ENCODE results near the gene BCL7B.
"Not testable (repeated sequence)": the region's sequence is repeated elsewhere in the genome, so short reads cannot be mapped to it uniquely, and the experiment has no call there.

Gene BCL7B

GRCh38 chr7:73557397-73558257 is at the start of gene BCL7B:
Gene BCL7B (minus strand): TSS chr7:73557690. CDS start chr7:73557578, 112 bp downstream.
- peak; percentile 71 to 77 for DNase-seq

- DNase-seq = no peak
These were observed 48.2 kb upstream of the BCL7B start for GRCh38 chr7:73605601-73606220.

GRCh38 chr7:73602721-73603651 is 45.5 kb upstream of the BCL7B start:
- DNase-seq = no peak

- DNase-seq = no peak
These were observed 42.4 kb upstream of the BCL7B start for GRCh38 chr7:73599916-73600315.

DNA sequence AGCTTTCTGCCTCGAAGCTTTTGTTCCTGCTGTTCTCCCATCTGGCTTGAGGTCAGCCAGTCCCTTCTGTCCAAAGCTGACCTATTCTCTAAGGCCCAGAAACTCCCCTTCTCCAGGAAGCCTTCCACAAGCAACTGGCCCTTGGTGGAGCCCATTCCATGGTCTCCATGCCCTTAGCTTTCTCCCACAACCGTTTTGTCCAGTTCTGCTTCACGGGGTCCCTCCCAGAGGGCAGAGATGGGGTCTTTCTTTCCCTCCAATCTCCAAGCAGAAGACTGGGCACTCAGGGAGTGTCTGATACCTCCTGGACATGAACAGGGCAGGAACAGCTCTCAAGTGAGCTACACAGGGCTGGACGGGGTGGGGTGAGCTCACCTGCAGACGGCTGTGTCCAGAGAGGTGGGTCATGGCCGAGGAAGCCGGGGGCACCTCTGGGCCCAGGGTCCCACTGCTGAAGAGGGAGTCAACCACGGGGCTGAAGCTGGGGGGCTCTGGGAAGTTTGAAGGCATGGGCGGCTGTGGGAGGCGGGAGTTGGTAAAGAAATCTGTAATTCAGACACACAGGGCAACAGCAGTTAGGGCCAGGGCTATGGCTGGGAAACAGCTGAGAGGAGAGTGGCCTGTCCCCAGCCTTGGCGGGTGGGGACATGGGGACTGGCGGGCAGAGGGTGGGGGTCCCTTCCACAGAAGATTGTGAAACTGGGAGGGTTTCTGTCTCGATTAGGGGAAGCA is 41.8 kb upstream of the BCL7B start:
- DNase-seq = no peak

GRCh38 chr7:73597978-73598782 is 40.7 kb upstream of the BCL7B start:
- DNase-seq = no peak

- no peak for DNase-seq
These were observed 38.9 kb upstream of the BCL7B start for GRCh38 chr7:73596191-73597065.

DNA sequence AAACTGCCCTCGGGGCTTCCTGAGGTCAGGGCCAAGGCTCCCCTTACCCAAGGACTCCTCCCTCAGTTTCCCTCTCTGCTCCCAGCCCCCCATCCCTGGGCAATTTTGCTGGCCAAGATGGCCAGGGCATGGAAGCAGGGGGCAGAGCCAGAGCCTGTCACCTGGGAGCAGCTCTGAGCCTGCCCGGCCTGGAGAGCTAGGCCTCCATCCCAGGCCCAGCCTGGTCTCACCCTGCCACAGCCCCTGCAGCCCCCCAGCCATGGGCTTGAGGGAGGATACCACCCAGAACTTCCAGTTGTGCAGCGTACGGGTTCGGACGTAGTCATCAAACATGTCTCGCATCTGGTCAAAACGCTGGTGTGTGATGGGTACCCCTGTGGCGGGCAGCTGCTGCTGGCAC is 37.9 kb upstream of the BCL7B start:
- no peak for DNase-seq

DNA sequence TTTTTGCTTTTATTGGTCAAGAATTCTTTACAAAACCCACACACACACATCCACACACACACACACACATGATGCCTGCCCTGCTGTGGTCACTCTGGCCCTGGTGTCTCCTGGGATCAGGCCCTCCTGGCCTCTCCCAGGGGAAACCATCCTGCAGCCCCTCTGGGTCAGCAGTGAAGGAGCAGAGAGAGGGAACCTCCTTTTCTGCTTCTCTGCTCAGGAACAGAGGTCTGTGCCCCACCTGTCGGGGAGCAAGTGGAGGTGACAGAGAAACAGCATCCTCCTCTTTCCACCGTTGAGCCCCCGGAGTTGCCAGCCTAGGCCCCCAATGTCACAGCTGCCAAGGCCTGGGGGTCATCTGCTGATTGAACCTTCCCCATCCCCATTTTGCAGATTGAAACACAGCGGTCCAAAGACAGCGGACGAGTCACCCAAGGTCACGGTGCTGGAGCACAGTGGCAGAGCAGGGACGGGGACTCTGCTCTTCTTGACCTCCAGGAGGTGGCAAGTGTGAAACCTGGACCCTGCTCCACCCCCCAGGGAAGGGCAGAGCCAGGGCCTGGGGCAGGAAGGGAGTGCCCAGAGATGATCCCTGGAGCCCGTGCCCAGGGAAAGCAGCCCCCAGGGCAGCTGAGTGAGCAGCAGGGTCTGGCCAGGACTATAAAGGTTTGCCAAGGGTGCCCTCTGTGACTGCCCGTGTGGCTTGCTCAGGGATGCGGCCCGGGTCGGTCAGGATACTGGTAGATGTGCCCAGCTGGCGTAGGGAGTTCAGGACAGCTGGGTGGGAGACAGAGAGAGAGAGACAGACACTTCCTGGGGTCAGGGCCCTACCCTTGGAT is 35.9 kb upstream of the BCL7B start:
- no peak for DNase-seq

DNA sequence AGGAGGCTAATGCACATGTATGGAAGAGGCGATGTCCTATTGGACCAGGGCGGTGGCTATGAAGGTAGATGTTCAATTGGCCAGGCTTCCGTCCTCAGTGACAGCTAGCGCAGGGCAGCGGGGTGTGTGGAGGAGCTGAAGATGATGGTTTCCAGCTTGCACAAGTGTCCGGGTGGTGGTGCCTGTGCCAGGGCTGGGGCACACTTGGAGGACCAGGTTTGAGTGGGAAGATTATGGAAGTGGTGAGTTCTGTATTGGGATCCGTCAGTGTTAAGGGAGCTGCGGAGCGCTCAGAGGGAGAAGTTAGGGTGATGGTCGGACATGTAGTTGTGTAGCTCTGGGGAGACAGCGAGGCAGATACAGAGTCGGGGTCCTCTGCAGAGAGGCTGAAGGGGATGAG is 29.4 kb upstream of the BCL7B start:
- DNase-seq = no peak

DNA sequence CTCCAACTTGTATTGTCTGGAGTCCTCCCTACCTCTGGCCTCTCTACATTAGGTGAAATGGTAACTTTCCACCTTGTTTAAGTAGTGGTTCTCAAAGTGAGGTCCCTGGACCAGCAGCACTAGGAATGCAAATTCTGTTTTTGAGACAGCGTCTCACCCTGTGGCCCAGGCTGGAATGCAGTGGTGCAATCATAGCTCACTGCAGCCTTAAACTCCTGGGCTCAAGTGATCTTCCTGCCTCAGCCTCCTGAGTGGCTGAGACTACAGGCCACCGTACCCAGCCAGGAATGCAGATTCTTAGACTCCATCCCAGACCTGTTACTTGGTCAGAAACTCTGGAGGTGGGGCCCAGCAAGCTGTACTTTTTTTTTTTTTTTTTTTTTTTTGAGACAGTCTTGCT is 27.7 kb upstream of the BCL7B start:
- no peak for DNase-seq

DNA sequence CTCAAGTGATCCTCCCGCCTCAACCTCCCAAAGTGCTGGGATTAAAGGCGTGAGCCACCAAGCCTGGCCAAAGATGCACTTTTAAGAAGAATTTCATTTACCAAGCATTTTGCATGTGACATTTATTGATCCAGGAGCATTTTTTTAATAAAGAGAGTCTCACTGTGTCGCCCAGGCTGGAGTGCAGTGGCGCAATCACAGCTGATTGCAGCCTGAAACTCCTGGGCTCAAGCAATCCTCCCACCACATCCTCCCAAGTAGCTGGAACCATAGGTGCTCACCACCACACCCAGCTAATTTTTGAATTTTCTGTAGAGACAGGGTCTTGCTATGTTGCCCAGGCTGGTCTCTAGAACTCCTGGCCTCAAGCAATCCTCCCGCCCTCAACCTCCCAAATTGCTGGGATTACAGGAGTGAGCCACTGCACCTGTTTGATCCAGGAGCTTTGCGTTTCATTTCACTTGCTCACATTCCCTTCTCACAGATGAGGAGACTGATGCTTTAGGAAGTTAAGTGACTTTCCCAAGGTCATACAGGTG is 25.2 kb upstream of the BCL7B start:
- DNase-seq = no peak

GRCh38 chr7:73581006-73581405 is 23.5 kb upstream of the BCL7B start:
- not testable (repeated sequence) for DNase-seq

GRCh38 chr7:73578342-73579128 is 21.0 kb upstream of the BCL7B start, which contains the start of gene TBL2:
Gene TBL2 (minus strand): TSS chr7:73578579. CDS start chr7:73578549, 30 bp downstream.
- DNase-seq = peak; percentile 98 to 99

- no peak for DNase-seq
These were observed 20.3 kb upstream of the BCL7B start for GRCh38 chr7:73577627-73578341.

GRCh38 chr7:73573791-73574190 is 16.3 kb upstream of the BCL7B start:
- DNase-seq = no peak

DNA sequence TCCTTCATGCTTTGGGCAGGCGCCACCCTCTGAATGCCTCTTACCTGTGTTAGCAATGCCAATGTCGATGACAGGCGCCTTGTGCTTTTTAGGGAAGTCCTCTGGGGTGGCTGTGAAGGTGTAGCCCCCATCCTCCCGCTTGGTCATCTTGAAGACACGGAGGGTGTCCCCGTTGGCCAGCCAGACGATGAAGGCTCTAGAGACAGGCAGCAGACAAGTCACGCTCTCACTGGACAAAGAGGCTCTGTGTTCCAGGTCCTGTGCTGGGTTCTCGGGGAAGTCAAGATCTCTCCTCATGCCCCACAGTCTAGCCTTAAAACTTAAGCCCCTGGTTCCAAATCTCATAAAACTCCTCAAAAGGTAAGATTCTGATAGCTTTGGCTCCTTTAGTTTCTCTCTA is 15.8 kb upstream of the BCL7B start:
- DNase-seq = no peak

- no peak for DNase-seq
These were observed 15.3 kb upstream of the BCL7B start for GRCh38 chr7:73572767-73573186.
